NCI-H2107 treated with DMSO at 0.1 percent for 48 hours (cell line): ENCODE data around the gene ATP8B2.

Source experiments
- DNase-seq: peaks from one replicate; lab custom pipeline; 2025; ENCODE audit not compliant: unreplicated experiment; lab: John Stamatoyannopoulos, UW

Gene ATP8B2

DNA sequence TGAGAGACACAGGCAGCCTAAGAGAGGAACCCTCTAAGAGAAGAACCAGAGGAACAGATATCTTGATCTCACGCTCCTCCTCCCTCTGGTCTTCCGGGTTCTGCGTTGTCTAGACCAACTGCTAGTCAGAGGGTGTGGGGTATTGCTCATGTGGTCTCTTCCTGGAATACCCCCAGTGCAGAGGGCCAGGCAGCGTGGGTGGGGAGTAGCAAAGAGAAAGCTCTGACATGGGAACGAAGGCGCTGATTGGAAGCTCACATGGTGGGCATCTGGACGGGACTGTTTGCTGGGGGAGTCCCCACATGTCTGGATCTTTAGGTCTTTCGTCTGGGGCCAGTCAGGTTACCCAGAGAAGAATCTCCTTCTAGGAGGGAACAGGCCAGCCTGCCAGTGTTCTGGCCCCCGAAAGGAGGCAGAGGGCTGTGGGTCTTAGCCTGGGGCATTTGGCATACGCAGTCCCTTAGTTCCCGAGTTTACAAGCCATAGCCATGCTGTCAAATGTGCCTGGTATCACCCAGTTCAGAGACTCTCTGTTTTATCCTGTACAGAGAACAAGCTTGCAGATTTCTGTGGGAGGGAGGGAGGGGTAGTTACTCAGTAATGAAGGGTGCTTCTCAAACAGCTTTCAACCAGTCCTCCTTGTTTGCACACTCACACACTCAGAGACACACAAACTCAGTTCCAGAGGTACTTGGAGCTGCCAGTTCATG lies 61.5 kb downstream of the ATP8B2 start:
- no peak for DNase-seq

DNA sequence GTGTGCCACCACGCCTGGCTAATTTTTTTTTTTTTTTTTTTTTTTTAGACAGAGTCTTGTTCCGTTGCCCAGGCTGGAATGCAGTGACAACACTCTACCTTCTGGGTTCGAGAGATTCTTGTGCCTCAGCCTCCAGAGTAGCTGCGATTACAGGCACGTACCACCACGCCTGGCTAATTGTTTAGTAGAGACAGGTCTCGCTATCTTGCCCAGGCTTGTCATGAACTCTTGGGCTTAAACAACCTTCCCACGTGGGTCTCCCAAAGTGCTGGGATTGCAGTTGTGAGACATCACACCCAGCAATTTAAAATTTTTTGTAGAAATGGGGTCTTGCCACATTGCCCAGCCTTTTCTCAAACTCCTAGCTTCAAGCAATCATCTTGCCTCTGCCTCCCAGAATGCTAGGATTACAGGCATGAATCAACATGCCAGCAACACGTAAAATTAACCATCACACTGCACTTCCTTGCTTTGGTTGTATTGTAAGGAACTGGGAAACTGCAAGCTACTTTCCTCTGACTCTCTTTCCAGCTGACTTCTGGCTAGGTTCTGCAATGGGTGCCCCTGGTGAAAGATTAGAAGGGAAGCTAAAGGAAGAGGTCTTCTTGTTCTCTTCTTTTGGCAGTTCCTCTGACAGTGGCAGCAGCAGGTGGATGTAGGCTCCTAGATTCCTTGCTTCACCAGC lies 65.9 kb downstream of the ATP8B2 start:
- DNase-seq: no peak

DNA sequence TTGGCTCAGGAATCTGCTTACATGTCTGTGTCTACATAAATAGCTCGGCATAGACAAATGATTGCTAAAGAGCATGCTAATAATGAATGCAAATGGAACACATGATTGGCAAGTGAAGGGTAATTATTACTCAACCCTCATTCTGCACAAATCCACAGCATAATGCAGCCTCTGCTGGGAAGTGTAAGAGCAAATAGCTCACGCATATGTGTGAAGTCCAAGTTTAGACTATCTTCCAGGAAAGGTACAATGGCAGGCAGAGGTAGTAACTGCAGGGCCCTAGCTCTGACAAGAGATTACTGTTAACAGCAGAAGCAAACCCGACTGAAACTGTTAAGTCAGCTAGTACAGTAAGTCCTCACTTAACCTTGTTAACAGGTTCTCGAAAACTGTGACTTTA lies 72.8 kb downstream of the ATP8B2 start:
- no peak for DNase-seq

DNA sequence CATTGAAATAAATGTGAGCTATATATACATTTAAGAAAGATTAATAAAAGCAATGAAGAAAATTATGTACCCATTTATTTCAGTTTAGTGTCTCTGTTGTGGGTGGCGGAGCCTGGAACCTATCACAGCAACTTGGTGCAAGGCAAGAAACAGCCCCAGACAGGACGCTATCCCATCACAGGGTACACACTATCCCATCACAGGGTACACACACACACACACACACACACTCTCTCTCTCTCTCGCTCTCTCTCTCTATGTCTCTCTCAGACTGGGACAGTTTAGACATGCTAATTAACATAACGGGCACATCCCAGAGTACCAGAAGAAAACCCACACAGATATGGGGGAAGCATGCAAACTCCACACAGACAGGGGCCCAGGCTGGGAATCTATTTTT lies 73.4 kb downstream of the ATP8B2 start:
- DNase-seq: no peak

DNA sequence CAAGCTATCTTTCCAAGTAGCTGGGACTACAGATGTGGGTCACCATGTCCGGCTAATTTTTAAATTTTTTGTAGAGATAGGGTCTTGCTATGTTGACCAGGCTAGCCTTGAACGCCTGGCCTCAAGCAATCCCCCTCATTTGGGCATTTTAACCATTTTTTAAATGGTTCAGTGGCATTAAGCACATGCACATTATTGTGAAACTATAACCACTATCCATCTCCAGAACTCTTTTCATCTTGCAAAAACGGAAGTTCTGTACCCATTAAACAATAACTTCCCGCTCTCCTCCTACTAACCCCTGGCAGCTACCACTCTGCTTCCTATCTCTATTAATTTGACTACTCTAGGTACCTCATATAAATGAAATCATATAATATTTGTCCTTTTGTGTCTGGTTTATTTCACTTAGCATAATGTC lies 75.1 kb downstream of the ATP8B2 start:
- DNase-seq: no peak
